Measurements from ENCODE around the gene CSTB. TPM values are rescaled to one million over a fixed set of nuclear protein-coding genes. Genes with fewer than 3 reads are reported as not detected.
A peak's percentile ranks its signal among the peaks of the same experiment; 100 is the strongest.

Gene CSTB
- 10 to 100 TPM in 8 of 9 donors, 1 to 10 TPM in 1; 9.5 to 72.0 (median 23.0) TPM for total RNA-seq
- 100 to 1,000 TPM; 116 to 143 (median 127) TPM for polyA plus RNA-seq
- long read RNA-seq, donor 1, transcript CSTB-201 (3 exons, 2,164 nt), result major isoform, 180 of 231 reads
- long read RNA-seq, donor 1, transcript CSTB-202 (1 exons, 3,744 nt), result minor isoform, 33 of 231 reads
- long read RNA-seq, donor 1, partial matches to known transcripts, result 15 of 231 reads
- long read RNA-seq, donor 1, other reads (novel, unspliced or antisense), result 0 of 231 reads
- long read RNA-seq, donor 2, transcript CSTB-201 (3 exons, 2,164 nt), result major isoform, 106 of 130 reads
- long read RNA-seq, donor 2, transcript CSTB-202 (1 exons, 3,744 nt), result minor isoform, 17 of 130 reads
- long read RNA-seq, donor 2, partial matches to known transcripts, result 6 of 130 reads
- long read RNA-seq, donor 2, other reads (novel, unspliced or antisense), result 0 of 130 reads
- long read RNA-seq, donor 3, transcript CSTB-202 (1 exons, 3,744 nt), result minor isoform, 40 of 213 reads
- long read RNA-seq, donor 3, transcript CSTB-201 (3 exons, 2,164 nt), result major isoform, 157 of 213 reads
- long read RNA-seq, donor 3, partial matches to known transcripts, result 12 of 213 reads
- long read RNA-seq, donor 3, other reads (novel, unspliced or antisense), result 0 of 213 reads
- long read RNA-seq, donor 4, transcript CSTB-201 (3 exons, 2,164 nt), result major isoform, 242 of 249 reads
- long read RNA-seq, donor 4, partial matches to known transcripts, result 0 of 249 reads
- long read RNA-seq, donor 4, other reads (novel, unspliced or antisense), result 5 of 249 reads
- long read RNA-seq, donor 5, transcript CSTB-202 (1 exons, 3,744 nt), result minor isoform, 8 of 254 reads
- long read RNA-seq, donor 5, transcript CSTB-201 (3 exons, 2,164 nt), result major isoform, 239 of 254 reads
- long read RNA-seq, donor 5, partial matches to known transcripts, result 2 of 254 reads
- long read RNA-seq, donor 5, other reads (novel, unspliced or antisense), result 1 of 254 reads
- long read RNA-seq, donor 6, transcript CSTB-201 (3 exons, 2,164 nt), result major isoform, 158 of 161 reads
- long read RNA-seq, donor 6, partial matches to known transcripts, result 0 of 161 reads
- long read RNA-seq, donor 6, other reads (novel, unspliced or antisense), result 3 of 161 reads
- long read RNA-seq, donor 7, transcript CSTB-201 (3 exons, 2,164 nt), result major isoform, 67 of 92 reads
- long read RNA-seq, donor 7, transcript CSTB-202 (1 exons, 3,744 nt), result minor isoform, 19 of 92 reads
- long read RNA-seq, donor 7, partial matches to known transcripts, result 5 of 92 reads
- long read RNA-seq, donor 7, other reads (novel, unspliced or antisense), result 0 of 92 reads
- long read RNA-seq, donor 8, transcript CSTB-202 (1 exons, 3,744 nt), result minor isoform, 16 of 186 reads
- long read RNA-seq, donor 8, transcript CSTB-201 (3 exons, 2,164 nt), result major isoform, 161 of 186 reads
- long read RNA-seq, donor 8, partial matches to known transcripts, result 5 of 186 reads
- long read RNA-seq, donor 8, other reads (novel, unspliced or antisense), result 0 of 186 reads
- long read RNA-seq, donor 9, transcript CSTB-201 (3 exons, 2,164 nt), result major isoform, 132 of 181 reads
- long read RNA-seq, donor 9, transcript CSTB-202 (1 exons, 3,744 nt), result minor isoform, 34 of 181 reads
- long read RNA-seq, donor 9, partial matches to known transcripts, result 14 of 181 reads
- long read RNA-seq, donor 9, other reads (novel, unspliced or antisense), result 0 of 181 reads
- long read RNA-seq, donor 10, transcript CSTB-202 (1 exons, 3,744 nt), result minor isoform, 8 of 56 reads
- long read RNA-seq, donor 10, transcript CSTB-201 (3 exons, 2,164 nt), result major isoform, 47 of 56 reads
- long read RNA-seq, donor 10, partial matches to known transcripts, result 0 of 56 reads
- long read RNA-seq, donor 10, other reads (novel, unspliced or antisense), result 0 of 56 reads

GRCh38 chr21:43775795-43776430 is at the start of gene CSTB:
Gene CSTB (minus strand): TSS chr21:43776308. CDS start chr21:43776269, 39 bp downstream.
- H3K9me3 ChIP-seq (replicated peaks in 1 of 3), result no peaks in the 10 kb centered on the region
- peak; percentile 80 to 86 (median 84) for DNase-seq
- peaks cover 7 to 13% of the 10 kb centered on the region in 2 donors for H3K4me1 ChIP-seq (replicated peaks in 1 of 2)
- 0 to 1% (median 0%) methylated on average over 3 to 71 of the region's 71 CpGs for WGBS, 4 donors
- TF ChIP-seq CTCF (IDR thresholded peaks at IDR 0.05) (peak in 1 of 6 experiments; percentile 10), POLR2A (IDR thresholded peaks at IDR 0.05) (peak; percentile 50 to 80)
- H3K27me3 ChIP-seq, result no peaks in the 10 kb centered on the region
- peak within 1 kb of the TSS; percentile 51 to 97 (median 70) for H3K4me3 ChIP-seq
- intact Hi-C loops (cut with DNase I), result no loop called here
- peak within 1 kb of the TSS; percentile 52 to 94 (median 91) for H3K27ac ChIP-seq
- H3K36me3 ChIP-seq (replicated peaks in 1 of 2), result peaks cover 0 to 17% of the 10 kb centered on the region in 2 donors

GRCh38 chr21:43825242-43825935 is 49.3 kb upstream of the CSTB start:
- H3K4me1 ChIP-seq (replicated peaks in 1 of 2), result no peaks in the 10 kb centered on the region

More at GRCh38 chr21:43825242-43825935, 49.3 kb upstream of the CSTB start:
- Histone ChIP-seq H3K9me3 (replicated peaks in 1 of 3) (no peaks in the 10 kb centered on the region), H3K36me3 (replicated peaks in 1 of 2) (no peaks in the 10 kb centered on the region), H3K27ac (no peak overlapping the region), H3K27me3 (no peaks in the 10 kb centered on the region), H3K4me3 (no peak overlapping the region)
- intact Hi-C loops (cut with DNase I), result no loop called here
- no peak for DNase-seq
- TF ChIP-seq CTCF (IDR thresholded peaks at IDR 0.05) (no peak), POLR2A (IDR thresholded peaks at IDR 0.05) (no peak)
- 89 to 90% (median 89%) methylated on average over 21 to 24 of the region's 24 CpGs; no CpG with 5 or more reads in 1 of the 4 donors for WGBS, 4 donors

Data from adrenal gland (tissue), 19 donors.